ENCODE results near the gene ST6GAL2.

Gene ST6GAL2

GRCh38 chr2:106812383-106812782, 73.6 kb downstream of the ST6GAL2 start:
- DNase-seq (ENCODE audit: low read depth), result peak; percentile 36
- TF ChIP-seq CTCF (IDR thresholded peaks at IDR 0.05; ENCODE audit: low read length, missing control alignments), result no peak
- H3K4me3 ChIP-seq (replicated peaks; ENCODE audit: low read depth, low read length), result no peak overlapping the region

GRCh38 chr2:106805716-106806115, 80.3 kb downstream of the ST6GAL2 start:
- no peak overlapping the region for H3K4me3 ChIP-seq (replicated peaks; ENCODE audit: low read depth, low read length)
- no peak for DNase-seq (ENCODE audit: low read depth)
- no peak for TF ChIP-seq CTCF (IDR thresholded peaks at IDR 0.05; ENCODE audit: low read length, missing control alignments)

GRCh38 chr2:106804161-106804560, 81.8 kb downstream of the ST6GAL2 start:
- H3K4me3 ChIP-seq (replicated peaks; ENCODE audit: low read depth, low read length), result no peak overlapping the region
- DNase-seq (ENCODE audit: low read depth), result no peak
- TF ChIP-seq CTCF (IDR thresholded peaks at IDR 0.05; ENCODE audit: low read length, missing control alignments), result no peak

- TF ChIP-seq CTCF (IDR thresholded peaks at IDR 0.05; ENCODE audit: low read length, missing control alignments), result no peak
- no peak for DNase-seq (ENCODE audit: low read depth)
- no peak overlapping the region for H3K4me3 ChIP-seq (replicated peaks; ENCODE audit: low read depth, low read length)
Observed at GRCh38 chr2:106800976-106801655, 84.9 kb downstream of the ST6GAL2 start.

GRCh38 chr2:106800180-106800579, 85.8 kb downstream of the ST6GAL2 start:
- DNase-seq (ENCODE audit: low read depth), result no peak
- H3K4me3 ChIP-seq (replicated peaks; ENCODE audit: low read depth, low read length), result no peak overlapping the region
- TF ChIP-seq CTCF (IDR thresholded peaks at IDR 0.05; ENCODE audit: low read length, missing control alignments), result no peak

- no peak overlapping the region for H3K4me3 ChIP-seq (replicated peaks; ENCODE audit: low read depth, low read length)
- TF ChIP-seq CTCF (IDR thresholded peaks at IDR 0.05; ENCODE audit: low read length, missing control alignments), result no peak
- DNase-seq (ENCODE audit: low read depth), result no peak
Observed at GRCh38 chr2:106798826-106799552, 87.0 kb downstream of the ST6GAL2 start.
